H1 (cell line): ENCODE data around the gene FAM53A. TPM values are rescaled to one million over a fixed set of nuclear protein-coding genes. Genes with fewer than 3 reads are reported as not detected.

Source experiments
- CTCF ChIA-PET: fragments of 300-600 bp; sonication (Branson Sonifier 250); formaldehyde crosslinking; loops from one replicate; lab custom pipeline; 2021; ENCODE audit not compliant: partially characterized antibody; lab: Charles Lee
- POLR2A ChIA-PET: fragments of 300-600 bp; sonication (Branson Sonifier 250); formaldehyde crosslinking; loops from one replicate; lab custom pipeline; 2021; ENCODE audit warnings: inconsistent platforms; ENCODE audit not compliant: partially characterized antibody; lab: Charles Lee
- DNase-seq, 2 experiments: peaks; one replicate each; pipeline versions ENCODE4 v3.0.0 to v3.0.0-alpha.2; 2010 to 2022; ENCODE audit warnings: low spot score in 2 of 2, low read depth in 1 of 2, mixed read lengths in 1 of 2
- FAIRE-seq: peaks from 2 replicates; lab custom pipeline; 2011; peaks lifted over from hg19 to GRCh38; lab: Jason Lieb, UNC
- H2AFZ ChIP-seq: 2 replicates; pipeline ENCODE4 v1.8.1; 2012; ENCODE audit warnings: low read length, inconsistent platforms
- H2AK5ac ChIP-seq: 2 replicates; pipeline ENCODE4 v1.6.1; 2013; ENCODE audit warnings: low read depth, low read length
- H2BK120ac ChIP-seq: replicated peaks from 2 replicates; pipeline ENCODE3; 2013; ENCODE audit warnings: low read depth, low read length, inconsistent platforms
- H2BK12ac ChIP-seq: 2 replicates; pipeline ENCODE4 v1.6.1; 2013; ENCODE audit warnings: low read depth, low read length
- H2BK15ac ChIP-seq: 2 replicates; pipeline ENCODE4 v1.6.1; 2013; ENCODE audit warnings: low read length
- H2BK20ac ChIP-seq: 2 replicates; pipeline ENCODE4 v1.6.1; 2013; ENCODE audit warnings: low read length
- H2BK5ac ChIP-seq: 2 replicates; pipeline ENCODE4 v1.6.1; 2013; ENCODE audit warnings: low read depth, low read length
- H3K14ac ChIP-seq: 2 replicates; pipeline ENCODE4 v1.6.1; 2013; ENCODE audit warnings: inconsistent platforms; ENCODE audit not compliant: insufficient read length
- H3K18ac ChIP-seq: 2 replicates; pipeline ENCODE4 v1.6.1; 2013; ENCODE audit warnings: low read length; ENCODE audit errors: extremely low read depth
- H3K23ac ChIP-seq: 2 replicates; pipeline ENCODE4 v1.6.1; 2013; ENCODE audit warnings: inconsistent platforms; ENCODE audit not compliant: insufficient read length
- H3K23me2 ChIP-seq: 2 replicates; pipeline ENCODE4 v1.6.1; 2013; ENCODE audit warnings: low read depth, low read length
- H3K27ac ChIP-seq: 2 replicates; pipeline ENCODE4 v1.6.1; 2011; ENCODE audit warnings: low read depth, low read length, inconsistent platforms
- H3K27me3 ChIP-seq, 4 experiments: replicated peaks in 1 of 4; 1 replicate in 1 of 4; 2 replicates in 3 of 4; pipeline versions ENCODE4 v1.6.1 to v1.8.1; 2011 to 2013; ENCODE audit warnings: low read length in 3 of 4, mild to moderate bottlenecking in 3 of 4, inconsistent platforms in 2 of 4, mixed read lengths in 2 of 4, moderate library complexity in 1 of 4; ENCODE audit not compliant: control insufficient read depth in 3 of 4, insufficient read depth in 3 of 4; ENCODE audit errors: extremely low read depth in 1 of 4
- H3K36me3 ChIP-seq, 4 experiments: 2 replicates each; pipeline versions ENCODE4 v1.6.1 to v1.8.1; 2011 to 2013; ENCODE audit warnings: mild to moderate bottlenecking in 4 of 4, low read length in 3 of 4, moderate library complexity in 2 of 4, control low read depth in 1 of 4, inconsistent platforms in 1 of 4; ENCODE audit not compliant: insufficient read depth in 4 of 4, control insufficient read depth in 2 of 4
- H3K4ac ChIP-seq: replicated peaks from 2 replicates; pipeline ENCODE3; 2013; ENCODE audit warnings: low read length, low read depth, mixed read lengths, inconsistent platforms; ENCODE audit not compliant: insufficient read length
- H3K4me1 ChIP-seq, 4 experiments: replicated peaks in 1 of 4; 1 replicate in 1 of 4; 2 replicates in 3 of 4; pipeline versions ENCODE4 v1.6.1 to v1.8.1; 2011 to 2013; ENCODE audit warnings: low read length in 3 of 4, inconsistent platforms in 2 of 4, mixed read lengths in 1 of 4; ENCODE audit not compliant: insufficient read depth in 4 of 4, control insufficient read depth in 3 of 4
- H3K4me2 ChIP-seq, 2 experiments: 2 replicates each; pipeline versions ENCODE4 v1.6.1 to v1.8.1; 2011 to 2013; ENCODE audit warnings: low read depth in 2 of 2, low read length in 2 of 2, control low read depth in 1 of 2, inconsistent platforms in 1 of 2, mild to moderate bottlenecking in 1 of 2; ENCODE audit not compliant: insufficient read depth in 1 of 2
- H3K4me3 ChIP-seq, 4 experiments: fragments of 200-600, 300-600 bp in 1 of 4; sonication (generic), shearing (Covaris generic), sonication (Bioruptor Twin) in 1 of 4; 2 replicates each; pipeline versions ENCODE4 v1.5.1 to v1.8.1; 2011 to 2016; ENCODE audit warnings: low read length in 4 of 4, low read depth in 3 of 4, control low read depth in 2 of 4, inconsistent platforms in 2 of 4, mild to moderate bottlenecking in 2 of 4, mixed read lengths in 1 of 4, moderate library complexity in 1 of 4; ENCODE audit not compliant: insufficient read depth in 2 of 4; ENCODE audit errors: extremely low read depth in 1 of 4
- H3K56ac ChIP-seq: replicated peaks from 2 replicates; pipeline ENCODE3; 2013; ENCODE audit warnings: low read depth, mild to moderate bottlenecking, mixed read lengths, low read length, inconsistent platforms; ENCODE audit not compliant: insufficient read length
- H3K79me1 ChIP-seq: 2 replicates; pipeline ENCODE4 v1.6.1; 2013; ENCODE audit warnings: low read depth, low read length, control low read depth
- H3K79me2 ChIP-seq, 2 experiments: 2 replicates each; pipeline versions ENCODE4 v1.6.1 to v1.8.1; 2012 to 2013; ENCODE audit warnings: low read length in 2 of 2, mild to moderate bottlenecking in 2 of 2, inconsistent platforms in 1 of 2; ENCODE audit not compliant: insufficient read depth in 2 of 2, control insufficient read depth in 1 of 2
- H3K9ac ChIP-seq, 4 experiments: replicated peaks in 1 of 4; 1 replicate in 1 of 4; 2 replicates in 3 of 4; pipeline versions ENCODE4 v1.6.1 to v1.8.1; 2011 to 2013; ENCODE audit warnings: low read depth in 3 of 4, low read length in 3 of 4, control low read depth in 2 of 4, mild to moderate bottlenecking in 2 of 4, moderate library complexity in 2 of 4, inconsistent platforms in 1 of 4; ENCODE audit errors: extremely low read depth in 1 of 4
- H3K9me3 ChIP-seq, 2 experiments: 2 replicates each; pipeline versions ENCODE4 v1.6.1 to v1.8.1; 2012 to 2013; ENCODE audit warnings: mild to moderate bottlenecking in 2 of 2, moderate library complexity in 2 of 2, control low read depth in 1 of 2, inconsistent platforms in 1 of 2, low read depth in 1 of 2, low read length in 1 of 2, mixed read lengths in 1 of 2; ENCODE audit not compliant: insufficient read depth in 2 of 2
- H4K20me1 ChIP-seq, 2 experiments: replicated peaks in 1 of 2; 2 replicates each; pipeline versions ENCODE3 to v1.8.1; 2011 to 2013; ENCODE audit warnings: inconsistent platforms in 2 of 2, low read length in 2 of 2, mild to moderate bottlenecking in 1 of 2; ENCODE audit not compliant: insufficient read depth in 2 of 2, control insufficient read depth in 1 of 2
- H4K5ac ChIP-seq: 2 replicates; pipeline ENCODE4 v1.6.1; 2013; ENCODE audit warnings: low read length, low read depth, mixed read lengths, inconsistent platforms; ENCODE audit not compliant: insufficient read length
- H4K8ac ChIP-seq: 2 replicates; pipeline ENCODE4 v1.8.0; 2013; ENCODE audit warnings: mild to moderate bottlenecking, moderate library complexity, low read length, inconsistent platforms; ENCODE audit not compliant: insufficient read depth; ENCODE audit errors: extremely low read depth
- H4K91ac ChIP-seq: replicated peaks from 2 replicates; pipeline ENCODE3; 2013; ENCODE audit warnings: low read length, mixed read lengths, inconsistent platforms; ENCODE audit not compliant: insufficient read length
- E2F6 ChIP-seq: IDR thresholded peaks from 2 replicates; pipeline ENCODE4 v1.6.1; 2012; ENCODE audit warnings: inconsistent platforms
- POLR2AphosphoS5 ChIP-seq: IDR thresholded peaks from 2 replicates; pipeline ENCODE4 v1.6.1; 2011; ENCODE audit warnings: low read depth, low read length
- WGBS, 2 experiments: shearing (Covaris generic) in 1 of 2; methylation state at CpG; one replicate each; pipeline versions ENCODE4 v1.1.6 to v1.1.7; 2013 to 2015; ENCODE audit warnings: low lambda C conversion rate in 2 of 2, mixed read lengths in 2 of 2, inconsistent platforms in 1 of 2, low coverage in 1 of 2, missing lambda C conversion rate in 1 of 2; ENCODE audit not compliant: insufficient replicate concordance in 2 of 2, insufficient coverage in 1 of 2, insufficient read length in 1 of 2; ENCODE audit errors: extremely low coverage in 1 of 2, missing lambda C conversion rate in 1 of 2; 5-methylcytosine and 5-hydroxymethylcytosine counted together
- polyA plus RNA-seq, 7 experiments: library from polyadenylated mRNA; depleted of rRNA in 3 of 7; stranded (reverse) in 5 of 7; unstranded in 2 of 7; fragments of >200 nt in 5 of 7; fragments of 200-250 nt in 2 of 7; gene quantifications; 1 replicate in 5 of 7; 2 replicates in 1 of 7; 4 replicates in 1 of 7; pipeline versions ENCODE4 v1.2.1 to v1.2.3, GENCODE V29; 2011 to 2013; ENCODE audit warnings: missing spikeins in 2 of 7, mixed read lengths in 2 of 7
- total RNA-seq: library from RNA; stranded (reverse); fragmentation: NEBNext Ultra II Directional; extraction: Animal tissue kit (Norgen Biotek cat#: 25700); gene quantifications from 2 replicates; pipeline ENCODE4 v1.2.1, GENCODE V29; 2021

Gene FAM53A
- total and polyA plus RNA-seq, 2 of the 8 experiments (the other 6 are each of a cell fraction or from before 2014, with no cell fraction given) = 1.9 to 2.0 TPM

- H2BK20ac ChIP-seq = no peak overlapping the region
- TF ChIP-seq POLR2AphosphoS5 = no peak
- peak; percentile 24 for TF ChIP-seq E2F6
- H3K36me3 ChIP-seq = peaks cover 0 to 12% (median 4%) of the 10 kb centered on the region in 4 experiments; a peak in 4 of 8 replicates
- no peak overlapping the region for H3K14ac ChIP-seq
- H2BK5ac ChIP-seq = no peak overlapping the region
- H3K4ac ChIP-seq = no peak overlapping the region
- peaks cover 0 to 12% (median 3%) of the 10 kb centered on the region in 4 experiments; a peak in 5 of 7 replicates for H3K4me1 ChIP-seq
- H3K56ac ChIP-seq = peak overlapping the region; percentile 24
- no peak overlapping the region for H4K91ac ChIP-seq
- H3K4me2 ChIP-seq = peak overlapping the region; percentile 84 to 86
- DNase-seq = no peak
- H2AK5ac ChIP-seq = peak overlapping the region; percentile 75; the same call in 1 of the 2 replicates
- ChIA-PET POLR2A (interaction anchor here (0.8 to 7.9 kb wide), 9 partner anchors 8 to 100 kb away, joined by 3 to 100 read pairs (median 6); partner anchors contain the start of genes FGFR3, TACC3 and TMEM129), CTCF (no interaction called here)
- H4K20me1 ChIP-seq = peaks cover 3 to 20% of the 10 kb centered on the region in 2 experiments
- H3K27ac ChIP-seq = no peak overlapping the region
- H3K27me3 ChIP-seq = no peaks in the 10 kb centered on the region
- H3K79me1 ChIP-seq = peaks cover 13% of the 10 kb centered on the region
- H3K23ac ChIP-seq = no peak overlapping the region
- H3K9ac ChIP-seq = peak overlapping the region in 3 of 4 experiments; percentile 87 to 90 (median 88); a peak in 6 of 7 replicates
- peak overlapping the region; percentile 45; the same call in 1 of the 2 replicates for H4K8ac ChIP-seq
- no peak overlapping the region for H2BK120ac ChIP-seq
- peaks cover 12% of the 10 kb centered on the region; the same call in 1 of the 2 replicates for H3K23me2 ChIP-seq
- no peak for FAIRE-seq
- no peak overlapping the region for H2AFZ ChIP-seq
- H3K79me2 ChIP-seq = peaks cover 13 to 38% of the 10 kb centered on the region in 2 experiments
- peak overlapping the region; percentile 32 for H3K18ac ChIP-seq
- H3K4me3 ChIP-seq = peak overlapping the region; percentile 52 to 89 (median 86)
- no peak overlapping the region for H2BK15ac ChIP-seq
- H3K9me3 ChIP-seq = no peaks in the 10 kb centered on the region
- no peak overlapping the region for H4K5ac ChIP-seq
- WGBS, 2 experiments = 23% methylated on average over 20 of the region's 22 CpGs; no CpG with 5 or more reads in 1 of the 2 experiments
- 0 out of 2 replicates have a peak overlapping the region, but pooled peaks have one; percentile 27 for H2BK12ac ChIP-seq
Observed at GRCh38 chr4:1711055-1711570, 27.0 kb upstream of the FAM53A start.
